ENCODE measurements around the gene TMEM184B.

GRCh38 chr22:38221908-38222796 is 50.7 kb downstream of the TMEM184B start:
- TF ChIP-seq CTCF (IDR thresholded peaks at IDR 0.05) = no peak
- no peak for TF ChIP-seq EZH2 (IDR thresholded peaks at IDR 0.05; ENCODE audit: borderline replicate concordance, insufficient read depth, low read depth, low read length, poor library complexity, severe bottlenecking)
